H9 (cell line): ENCODE results near the gene ST6GAL1. TPM values are rescaled to one million over a fixed set of nuclear protein-coding genes. Genes with fewer than 3 reads are reported as not detected.
A peak's percentile ranks its signal among the peaks of the same experiment; 100 is the strongest.

Experiments
- DNase-seq: peaks from one replicate; pipeline ENCODE4 v3.0.0-alpha.2; 2017
- H2AFZ ChIP-seq: one replicate; pipeline ENCODE4 v1.6.1; 2013; ENCODE audit warnings: mild to moderate bottlenecking, low read length, control low read depth, moderate library complexity
- H2AK5ac ChIP-seq: 2 replicates; pipeline ENCODE4 v1.6.1; 2013; ENCODE audit warnings: low read length, control low read depth, mixed read lengths; ENCODE audit not compliant: insufficient read length
- H2BK120ac ChIP-seq: one replicate; pipeline ENCODE4 v1.6.1; 2013; ENCODE audit warnings: low read depth, mild to moderate bottlenecking, low read length, control low read depth, inconsistent platforms; ENCODE audit not compliant: poor library complexity, severe bottlenecking
- H2BK12ac ChIP-seq: 2 replicates; pipeline ENCODE4 v1.6.1; 2013; ENCODE audit warnings: low read length, control low read depth, mixed read lengths, low read depth; ENCODE audit not compliant: insufficient read length
- H2BK15ac ChIP-seq: 2 replicates; pipeline ENCODE4 v1.6.1; 2013; ENCODE audit warnings: low read depth, low read length, control low read depth
- H2BK20ac ChIP-seq: one replicate; pipeline ENCODE4 v1.6.1; 2013; ENCODE audit warnings: low read depth, mild to moderate bottlenecking, low read length, control low read depth, inconsistent platforms; ENCODE audit not compliant: poor library complexity, severe bottlenecking
- H2BK5ac ChIP-seq: 2 replicates; pipeline ENCODE4 v1.6.1; 2013; ENCODE audit warnings: low read length, control low read depth, mixed read lengths; ENCODE audit not compliant: insufficient read length
- H3K14ac ChIP-seq: 2 replicates; pipeline ENCODE4 v1.6.1; 2013; ENCODE audit warnings: low read length, control low read depth; ENCODE audit not compliant: insufficient read depth
- H3K18ac ChIP-seq: 2 replicates; pipeline ENCODE4 v1.6.1; 2013; ENCODE audit warnings: low read depth, mild to moderate bottlenecking, mixed read lengths, low read length, control low read depth; ENCODE audit not compliant: insufficient read length
- H3K23ac ChIP-seq: 2 replicates; pipeline ENCODE4 v1.6.1; 2013; ENCODE audit warnings: low read length, control low read depth, mixed read lengths, low read depth; ENCODE audit not compliant: insufficient read length
- H3K23me2 ChIP-seq: 2 replicates; pipeline ENCODE4 v1.6.1; 2013; ENCODE audit warnings: low read depth, mild to moderate bottlenecking, mixed read lengths, low read length, control low read depth; ENCODE audit not compliant: insufficient read length, poor library complexity, severe bottlenecking
- H3K27ac ChIP-seq: 2 replicates; pipeline ENCODE4 v1.5.1; 2013; ENCODE audit warnings: low read length, control low read depth, mixed read lengths, low read depth; ENCODE audit not compliant: insufficient read length
- H3K27me3 ChIP-seq: 2 replicates; pipeline ENCODE4 v1.6.1; 2013; ENCODE audit warnings: low read length, control low read depth, inconsistent platforms; ENCODE audit not compliant: insufficient read depth
- H3K4ac ChIP-seq: 2 replicates; pipeline ENCODE4 v1.6.1; 2013; ENCODE audit warnings: low read depth, mild to moderate bottlenecking, control low read depth, inconsistent platforms, low read length, moderate library complexity
- H3K4me1 ChIP-seq: 2 replicates; pipeline ENCODE4 v1.6.1; 2013; ENCODE audit warnings: low read length, control low read depth, inconsistent platforms; ENCODE audit not compliant: insufficient read depth
- H3K4me2 ChIP-seq: 2 replicates; pipeline ENCODE4 v1.6.1; 2013; ENCODE audit warnings: low read length, control low read depth, mixed read lengths; ENCODE audit not compliant: insufficient read length, insufficient read depth
- H3K56ac ChIP-seq: 2 replicates; pipeline ENCODE4 v1.6.1; 2013; ENCODE audit warnings: low read depth, mild to moderate bottlenecking, mixed read lengths, low read length, control low read depth; ENCODE audit not compliant: insufficient read length
- H3K79me1 ChIP-seq: 2 replicates; pipeline ENCODE4 v1.6.1; 2013; ENCODE audit warnings: low read depth, mild to moderate bottlenecking, moderate library complexity, low read length, control low read depth, inconsistent platforms; ENCODE audit not compliant: insufficient read depth, poor library complexity, severe bottlenecking
- H3K79me2 ChIP-seq: 2 replicates; pipeline ENCODE4 v1.6.1; 2013; ENCODE audit warnings: low read length, control low read depth, inconsistent platforms; ENCODE audit not compliant: insufficient read depth
- H3K9ac ChIP-seq: 2 replicates; pipeline ENCODE4 v1.6.1; 2013; ENCODE audit warnings: low read length, control low read depth, mixed read lengths; ENCODE audit not compliant: insufficient read length; ENCODE audit errors: extremely low read depth
- H3K9me3 ChIP-seq: one replicate; pipeline ENCODE4 v1.6.1; 2013; ENCODE audit warnings: low read depth, low read length, inconsistent platforms; ENCODE audit not compliant: control insufficient read depth
- H3T11ph ChIP-seq: one replicate; pipeline ENCODE4 v1.6.1; 2013; ENCODE audit warnings: mild to moderate bottlenecking, low read length, control low read depth, inconsistent platforms
- H4K20me1 ChIP-seq: one replicate; pipeline ENCODE4 v1.6.1; 2013; ENCODE audit not compliant: control insufficient read depth, insufficient read length, insufficient read depth
- H4K5ac ChIP-seq: 2 replicates; pipeline ENCODE4 v1.6.1; 2013; ENCODE audit warnings: low read depth, mild to moderate bottlenecking, mixed read lengths, low read length, control low read depth; ENCODE audit not compliant: insufficient read length
- H4K8ac ChIP-seq: replicated peaks from 2 replicates; pipeline ENCODE4 v1.6.1; 2013; ENCODE audit warnings: low read length, control low read depth, mixed read lengths, low read depth; ENCODE audit not compliant: insufficient read length
- H4K91ac ChIP-seq: 2 replicates; pipeline ENCODE4 v1.6.1; 2013; ENCODE audit warnings: low read depth, mild to moderate bottlenecking, moderate library complexity, mixed read lengths, low read length, control low read depth; ENCODE audit not compliant: insufficient read length
- H3K27ac Mint-ChIP-seq, 3 experiments: 2 replicates in 2 of 3; 3 replicates in 1 of 3; pipeline ENCODE4 v1.8.0; 2020 to 2021; ENCODE audit warnings: mixed read lengths in 3 of 3, mild to moderate bottlenecking in 1 of 3, moderate library complexity in 1 of 3
- H3K27me3 Mint-ChIP-seq: 2 replicates; pipeline ENCODE4 v1.8.0; 2021; ENCODE audit warnings: low read depth, mild to moderate bottlenecking, moderate library complexity, mixed read lengths
- H3K36me3 Mint-ChIP-seq, 3 experiments: 2 replicates in 2 of 3; 3 replicates in 1 of 3; pipeline ENCODE4 v1.8.0; 2020 to 2021; ENCODE audit warnings: low read depth in 3 of 3, mixed read lengths in 3 of 3; ENCODE audit not compliant: insufficient read depth in 1 of 3
- H3K4me1 Mint-ChIP-seq, 2 experiments: 2 replicates each; pipeline ENCODE4 v1.8.0; 2020; ENCODE audit warnings: mixed read lengths in 2 of 2
- H3K4me3 Mint-ChIP-seq, 2 experiments: 2 replicates in 1 of 2; 3 replicates in 1 of 2; pipeline ENCODE4 v1.8.0; 2020 to 2021; ENCODE audit warnings: mild to moderate bottlenecking in 2 of 2, mixed read lengths in 2 of 2, moderate library complexity in 1 of 2
- H3K9me3 Mint-ChIP-seq, 2 experiments: 2 replicates in 1 of 2; 3 replicates in 1 of 2; pipeline ENCODE4 v1.8.0; 2020; ENCODE audit warnings: mild to moderate bottlenecking in 2 of 2, mixed read lengths in 2 of 2, moderate library complexity in 1 of 2
- WGBS: extraction: QIAGEN DNeasy Blood & Tissue Kit; methylation state at CpG from one replicate; pipeline ENCODE4 v1.1.7; 2013; ENCODE audit warnings: missing lambda C conversion rate, low lambda C conversion rate, mixed read lengths; ENCODE audit not compliant: insufficient read length; ENCODE audit errors: extremely low coverage; 5-methylcytosine and 5-hydroxymethylcytosine counted together
- total RNA-seq: library from RNA; stranded (reverse); gene quantifications from 2 replicates; pipeline ENCODE4 v1.2.1, GENCODE V29; 2021
- TF ChIP-seq, protein P1 (sequence below): fragments of 200-600 bp; sonication (generic); conservative IDR thresholded peaks from 3 replicates; pipeline ENCODE4 v1.8.0; 2021; ENCODE audit warnings: antibody characterized with exemption, mild to moderate bottlenecking

Gene ST6GAL1
- total RNA-seq, 1 experiment from 2014 or later, result 139 TPM

DNA sequence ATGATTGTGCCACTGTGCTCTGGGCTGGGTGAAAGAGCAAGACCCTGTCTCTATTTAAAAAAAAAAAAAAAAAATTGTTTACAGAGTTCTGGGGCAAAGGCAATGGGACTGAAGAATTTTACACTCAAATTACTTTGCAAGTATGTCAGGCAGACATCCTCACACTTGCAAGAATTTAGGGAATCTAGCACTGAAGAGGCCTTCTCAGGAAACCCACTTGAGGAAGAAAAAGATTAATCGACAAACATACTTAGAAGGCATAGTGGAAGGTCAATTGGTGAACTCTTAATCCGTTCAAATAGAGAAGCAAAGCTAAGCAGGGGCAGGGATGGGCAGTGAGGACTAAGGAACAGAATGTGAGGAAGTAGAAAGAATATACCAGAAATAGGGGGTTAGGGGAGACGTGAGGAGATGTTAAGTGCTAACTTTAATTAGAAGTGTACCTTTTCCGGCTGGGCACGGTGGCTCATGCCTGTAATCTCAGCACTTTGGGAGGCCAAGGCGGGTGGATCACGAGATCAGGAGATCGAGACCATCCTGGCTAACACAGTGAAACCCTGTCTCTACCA, 15.0 kb downstream of the ST6GAL1 start:
- no peak overlapping the region for H2BK5ac ChIP-seq

More for the DNA sequence above, 15.0 kb downstream of the ST6GAL1 start:
- peaks cover 4% of the 10 kb centered on the region for H3K79me1 ChIP-seq
- no peak overlapping the region for H2AK5ac ChIP-seq
- no peak overlapping the region for H2BK15ac ChIP-seq
- H3K4me2 ChIP-seq, result no peak overlapping the region
- TF ChIP-seq, protein P1, sequence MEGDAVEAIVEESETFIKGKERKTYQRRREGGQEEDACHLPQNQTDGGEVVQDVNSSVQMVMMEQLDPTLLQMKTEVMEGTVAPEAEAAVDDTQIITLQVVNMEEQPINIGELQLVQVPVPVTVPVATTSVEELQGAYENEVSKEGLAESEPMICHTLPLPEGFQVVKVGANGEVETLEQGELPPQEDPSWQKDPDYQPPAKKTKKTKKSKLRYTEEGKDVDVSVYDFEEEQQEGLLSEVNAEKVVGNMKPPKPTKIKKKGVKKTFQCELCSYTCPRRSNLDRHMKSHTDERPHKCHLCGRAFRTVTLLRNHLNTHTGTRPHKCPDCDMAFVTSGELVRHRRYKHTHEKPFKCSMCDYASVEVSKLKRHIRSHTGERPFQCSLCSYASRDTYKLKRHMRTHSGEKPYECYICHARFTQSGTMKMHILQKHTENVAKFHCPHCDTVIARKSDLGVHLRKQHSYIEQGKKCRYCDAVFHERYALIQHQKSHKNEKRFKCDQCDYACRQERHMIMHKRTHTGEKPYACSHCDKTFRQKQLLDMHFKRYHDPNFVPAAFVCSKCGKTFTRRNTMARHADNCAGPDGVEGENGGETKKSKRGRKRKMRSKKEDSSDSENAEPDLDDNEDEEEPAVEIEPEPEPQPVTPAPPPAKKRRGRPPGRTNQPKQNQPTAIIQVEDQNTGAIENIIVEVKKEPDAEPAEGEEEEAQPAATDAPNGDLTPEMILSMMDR, result no peak
- H4K5ac ChIP-seq, result no peak overlapping the region
- H3K9me3 ChIP-seq, result no peaks in the 10 kb centered on the region
- Mint-ChIP-seq H3K36me3 (peaks cover 62 to 71% (median 65%) of the 10 kb centered on the region in 3 experiments), H3K27ac (peak overlapping the region in 1 of 3 experiments; percentile 25; a peak in 2 of 7 replicates), H3K27me3 (no peaks in the 10 kb centered on the region), H3K9me3 (peaks cover 0 to 3% of the 10 kb centered on the region in 2 experiments; a peak in 2 of 5 replicates), H3K4me3 (no peak overlapping the region; a peak in 1 of 5 replicates), H3K4me1 (peaks cover 51 to 61% of the 10 kb centered on the region in 2 experiments)
- H3T11ph ChIP-seq, result no peak overlapping the region
- H2BK12ac ChIP-seq, result no peak overlapping the region
- no peak overlapping the region for H3K18ac ChIP-seq
- H3K14ac ChIP-seq, result no peak overlapping the region
- H2BK120ac ChIP-seq, result no peak overlapping the region
- H2BK20ac ChIP-seq, result no peak overlapping the region
- H3K79me2 ChIP-seq, result peaks cover 4% of the 10 kb centered on the region; the same call in 1 of the 2 replicates
- no peak overlapping the region for H3K27ac ChIP-seq
- H3K23me2 ChIP-seq, result no peaks in the 10 kb centered on the region
- no peak for DNase-seq
- no peak overlapping the region for H3K4ac ChIP-seq
- no CpG with 5 or more reads among the region's 8 CpGs for WGBS
- H2AFZ ChIP-seq, result no peak overlapping the region
- peaks cover 4% of the 10 kb centered on the region for H4K20me1 ChIP-seq
- H3K27me3 ChIP-seq, result no peaks in the 10 kb centered on the region; the same call in 1 of the 2 replicates
- no peak overlapping the region for H4K91ac ChIP-seq
- H3K9ac ChIP-seq, result no peak overlapping the region
- H4K8ac ChIP-seq, result no peak overlapping the region
- no peak overlapping the region for H3K56ac ChIP-seq
- H3K4me1 ChIP-seq, result peaks cover 8% of the 10 kb centered on the region
- no peak overlapping the region for H3K23ac ChIP-seq
